NCI-H2107 treated with DMSO at 0.1 percent for 48 hours (cell line): ENCODE data around the gene OTOP2.
"Not testable (repeated sequence)": the region's sequence is repeated elsewhere in the genome, so short reads cannot be mapped to it uniquely, and the experiment has no call there.

Experiments
- DNase-seq: peaks from one replicate; lab custom pipeline; 2025; ENCODE audit not compliant: unreplicated experiment; lab: John Stamatoyannopoulos, UW

OTOP2 gene

GRCh38 chr17:74901353-74902135 lies 22.5 kb upstream of the OTOP2 start:
- DNase-seq: no peak

- DNase-seq: no peak
Measured at GRCh38 chr17:74903034-74903433, 21.0 kb upstream of the OTOP2 start.

GRCh38 chr17:74903671-74904070 lies 20.4 kb upstream of the OTOP2 start:
- DNase-seq: no peak

- DNase-seq: no peak
Measured at GRCh38 chr17:74904687-74905409, 19.2 kb upstream of the OTOP2 start.

GRCh38 chr17:74906214-74906793 lies 17.8 kb upstream of the OTOP2 start:
- DNase-seq: not testable (repeated sequence)

GRCh38 chr17:74907012-74907411 lies 17.1 kb upstream of the OTOP2 start:
- DNase-seq: no peak

- DNase-seq: not testable (repeated sequence)
Measured at GRCh38 chr17:74909097-74909496, 15.0 kb upstream of the OTOP2 start.

- not testable (repeated sequence) for DNase-seq
Measured at GRCh38 chr17:74911423-74911822, 12.7 kb upstream of the OTOP2 start.

- DNase-seq: no peak
Measured at GRCh38 chr17:74916136-74916850, 7.8 kb upstream of the OTOP2 start.

GRCh38 chr17:74916851-74917199 lies 7.2 kb upstream of the OTOP2 start:
- no peak for DNase-seq

- DNase-seq: no peak
Measured at GRCh38 chr17:74917430-74917829, 6.6 kb upstream of the OTOP2 start.

GRCh38 chr17:74918906-74919305 lies 5.2 kb upstream of the OTOP2 start:
- DNase-seq: no peak

- DNase-seq: no peak
Measured at GRCh38 chr17:74919440-74920305, 4.4 kb upstream of the OTOP2 start.

GRCh38 chr17:74920306-74920620 lies 3.8 kb upstream of the OTOP2 start:
- no peak for DNase-seq

GRCh38 chr17:74920642-74921025 lies 3.4 kb upstream of the OTOP2 start:
- DNase-seq: no peak

GRCh38 chr17:74921026-74921681 lies 2.9 kb upstream of the OTOP2 start:
- DNase-seq: no peak

- no peak for DNase-seq
Measured at GRCh38 chr17:74921769-74922168, 2.3 kb upstream of the OTOP2 start.

- no peak for DNase-seq
Measured at GRCh38 chr17:74922172-74922571, 1.9 kb upstream of the OTOP2 start.

GRCh38 chr17:74922694-74923537 lies 1.2 kb upstream of the OTOP2 start, which contains the start of gene USH1G:
USH1G (minus strand) TSS chr17:74923255; CDS start chr17:74923073, 182 bp downstream.
- DNase-seq: no peak
